Measurements from ENCODE around the gene NPHP4.

DNA sequence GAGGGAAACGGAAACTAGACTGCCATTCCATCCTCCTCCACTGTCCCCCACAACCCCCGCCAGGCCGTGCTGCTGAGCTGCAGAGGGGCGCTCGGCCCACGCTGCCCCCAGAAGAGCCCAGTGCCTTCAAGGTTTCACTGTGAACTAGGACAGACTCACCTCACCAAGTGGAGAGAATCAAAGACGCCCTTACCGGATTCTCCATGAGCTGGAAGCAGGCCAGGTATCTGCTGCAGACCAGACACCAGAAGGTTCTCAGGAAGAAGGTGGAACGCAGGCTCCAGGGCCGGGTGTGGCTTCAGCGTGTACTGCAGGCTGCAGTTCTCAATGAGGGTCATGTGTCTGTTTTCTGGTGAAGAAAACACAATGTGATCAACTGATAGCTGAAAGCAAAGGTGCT is 30.6 kb downstream of the NPHP4 start:
- TF ChIP-seq, protein P1, sequence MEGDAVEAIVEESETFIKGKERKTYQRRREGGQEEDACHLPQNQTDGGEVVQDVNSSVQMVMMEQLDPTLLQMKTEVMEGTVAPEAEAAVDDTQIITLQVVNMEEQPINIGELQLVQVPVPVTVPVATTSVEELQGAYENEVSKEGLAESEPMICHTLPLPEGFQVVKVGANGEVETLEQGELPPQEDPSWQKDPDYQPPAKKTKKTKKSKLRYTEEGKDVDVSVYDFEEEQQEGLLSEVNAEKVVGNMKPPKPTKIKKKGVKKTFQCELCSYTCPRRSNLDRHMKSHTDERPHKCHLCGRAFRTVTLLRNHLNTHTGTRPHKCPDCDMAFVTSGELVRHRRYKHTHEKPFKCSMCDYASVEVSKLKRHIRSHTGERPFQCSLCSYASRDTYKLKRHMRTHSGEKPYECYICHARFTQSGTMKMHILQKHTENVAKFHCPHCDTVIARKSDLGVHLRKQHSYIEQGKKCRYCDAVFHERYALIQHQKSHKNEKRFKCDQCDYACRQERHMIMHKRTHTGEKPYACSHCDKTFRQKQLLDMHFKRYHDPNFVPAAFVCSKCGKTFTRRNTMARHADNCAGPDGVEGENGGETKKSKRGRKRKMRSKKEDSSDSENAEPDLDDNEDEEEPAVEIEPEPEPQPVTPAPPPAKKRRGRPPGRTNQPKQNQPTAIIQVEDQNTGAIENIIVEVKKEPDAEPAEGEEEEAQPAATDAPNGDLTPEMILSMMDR (IDR thresholded peaks at IDR 0.05): no peak
- no peak for TF ChIP-seq POLR2A (IDR thresholded peaks at IDR 0.05)
- TF ChIP-seq EP300 (IDR thresholded peaks at IDR 0.05; ENCODE audit: low read depth): no peak
- no peak for TF ChIP-seq POLR2AphosphoS5 (IDR thresholded peaks at IDR 0.05)

Data from transverse colon (tissue), 4 donors.